Myocyte (in vitro differentiated cells): ENCODE measurements around the gene FXYD1. TPM values are rescaled to one million over a fixed set of nuclear protein-coding genes. Genes with fewer than 3 reads are reported as not detected.
"Not testable (repeated sequence)": the region's sequence is repeated elsewhere in the genome, so short reads cannot be mapped to it uniquely, and the experiment has no call there.

Experiments
- DNase-seq: peaks from one replicate; pipeline ENCODE4 v3.0.0-alpha.2; 2012; ENCODE audit warnings: low read depth
- polyA plus RNA-seq: library from polyadenylated mRNA; unstranded; fragments of >200 nt; gene quantifications from one replicate; pipeline ENCODE4 v1.2.1, GENCODE V29; 2012; ENCODE audit warnings: missing spikeins
- total RNA-seq: library from RNA; depleted of rRNA; stranded (reverse); fragments of >200 nt; gene quantifications from 2 replicates; pipeline ENCODE4 v1.2.3, GENCODE V29; 2014

FXYD1 gene
- 22.9 and 36.6 TPM in 2 replicates for total RNA-seq
- polyA plus RNA-seq, result 25.5 TPM

GRCh38 chr19:35138305-35138892 lies at the start of gene FXYD1:
FXYD1 (plus strand) TSS chr19:35138824; CDS start chr19:35140080, 1,256 bp downstream.
- DNase-seq, result peak; percentile 72

- DNase-seq, result no peak
Measured at GRCh38 chr19:35089554-35089953, 49.1 kb upstream of the FXYD1 start.

GRCh38 chr19:35090160-35090505 lies 48.5 kb upstream of the FXYD1 start:
- DNase-seq, result no peak

GRCh38 chr19:35090506-35091214 lies 48.0 kb upstream of the FXYD1 start:
- peak; percentile 70 for DNase-seq

- DNase-seq, result no peak
Measured at GRCh38 chr19:35093430-35093829, 45.2 kb upstream of the FXYD1 start.

GRCh38 chr19:35093941-35094647 lies 44.5 kb upstream of the FXYD1 start:
- peak; percentile 46 for DNase-seq

- DNase-seq, result no peak
Measured at GRCh38 chr19:35094656-35095055, 44.0 kb upstream of the FXYD1 start.

- no peak for DNase-seq
Measured at GRCh38 chr19:35095667-35096368, 42.8 kb upstream of the FXYD1 start.

GRCh38 chr19:35098413-35099049 lies 40.1 kb upstream of the FXYD1 start:
- DNase-seq, result no peak

- no peak for DNase-seq
Measured at GRCh38 chr19:35099155-35099896, 39.3 kb upstream of the FXYD1 start.

GRCh38 chr19:35099897-35100275 lies 38.7 kb upstream of the FXYD1 start:
- DNase-seq, result no peak

- DNase-seq, result no peak
Measured at GRCh38 chr19:35100588-35101533, 37.8 kb upstream of the FXYD1 start.

GRCh38 chr19:35101949-35102348 lies 36.7 kb upstream of the FXYD1 start:
- DNase-seq, result not testable (repeated sequence)

- DNase-seq, result not testable (repeated sequence)
Measured at GRCh38 chr19:35103614-35104013, 35.0 kb upstream of the FXYD1 start.

GRCh38 chr19:35104361-35104760 lies 34.3 kb upstream of the FXYD1 start:
- DNase-seq, result no peak

- no peak for DNase-seq
Measured at GRCh38 chr19:35105047-35105410, 33.6 kb upstream of the FXYD1 start.

- DNase-seq, result no peak
Measured at GRCh38 chr19:35105411-35106290, 33.0 kb upstream of the FXYD1 start.

- peak; percentile 52 for DNase-seq
Measured at GRCh38 chr19:35106291-35106583, 32.4 kb upstream of the FXYD1 start.
